Dedifferentiated amniotic fluid mesenchymal stem cell (primary cell): Measurements from ENCODE around the gene BCAS3.
"Not testable (repeated sequence)": the region's sequence is repeated elsewhere in the genome, so short reads cannot be mapped to it uniquely, and the experiment has no call there.

Experiments
- DNase-seq: peaks from one replicate; pipeline ENCODE4 v3.0.0-alpha.2; 2016; ENCODE audit errors: extremely low spot score

BCAS3 gene

GRCh38 chr17:60933739-60934138 lies 256.1 kb downstream of the BCAS3 start:
- peak; percentile 20 for DNase-seq

GRCh38 chr17:60934723-60935122 lies 257.1 kb downstream of the BCAS3 start:
- DNase-seq = no peak

GRCh38 chr17:60935991-60936390 lies 258.3 kb downstream of the BCAS3 start:
- DNase-seq = not testable (repeated sequence)

- no peak for DNase-seq
Observed at GRCh38 chr17:60939318-60939717, 261.7 kb downstream of the BCAS3 start.

- DNase-seq = peak; percentile 76
Observed at GRCh38 chr17:60941028-60941427, 263.4 kb downstream of the BCAS3 start.

- no peak for DNase-seq
Observed at GRCh38 chr17:60941571-60941970, 263.9 kb downstream of the BCAS3 start.

- no peak for DNase-seq
Observed at GRCh38 chr17:60944751-60945150, 267.1 kb downstream of the BCAS3 start.

- DNase-seq = no peak
Observed at GRCh38 chr17:60947100-60947499, 269.4 kb downstream of the BCAS3 start.

GRCh38 chr17:60947543-60947942 lies 269.9 kb downstream of the BCAS3 start:
- DNase-seq = no peak

GRCh38 chr17:60952747-60953146 lies 275.1 kb downstream of the BCAS3 start:
- no peak for DNase-seq

- no peak for DNase-seq
Observed at GRCh38 chr17:60959011-60959410, 281.4 kb downstream of the BCAS3 start.

GRCh38 chr17:60959696-60960095 lies 282.0 kb downstream of the BCAS3 start:
- no peak for DNase-seq

- DNase-seq = no peak
Observed at GRCh38 chr17:60960398-60961065, 282.9 kb downstream of the BCAS3 start.

GRCh38 chr17:60964160-60964559 lies 286.5 kb downstream of the BCAS3 start:
- no peak for DNase-seq

- no peak for DNase-seq
Observed at GRCh38 chr17:60968266-60968665, 290.6 kb downstream of the BCAS3 start.

- DNase-seq = no peak
Observed at GRCh38 chr17:60969500-60970037, 291.9 kb downstream of the BCAS3 start.

- no peak for DNase-seq
Observed at GRCh38 chr17:60970741-60971140, 293.1 kb downstream of the BCAS3 start.

- peak; percentile 65 for DNase-seq
Observed at GRCh38 chr17:60971515-60972369, 294.1 kb downstream of the BCAS3 start.

- DNase-seq = not testable (repeated sequence)
Observed at GRCh38 chr17:60976861-60977260, 299.2 kb downstream of the BCAS3 start.

GRCh38 chr17:60989379-60989778 lies 311.7 kb downstream of the BCAS3 start:
- no peak for DNase-seq

GRCh38 chr17:60989846-60990245 lies 312.2 kb downstream of the BCAS3 start:
- DNase-seq = no peak

GRCh38 chr17:60993497-60993896 lies 315.8 kb downstream of the BCAS3 start:
- DNase-seq = no peak

GRCh38 chr17:60995680-60996079 lies 318.0 kb downstream of the BCAS3 start:
- no peak for DNase-seq
